K562 (cell line): ENCODE results near the gene FIZ1. TPM values are rescaled to one million over a fixed set of nuclear protein-coding genes. Genes with fewer than 3 reads are reported as not detected.

ENCODE experiments used
- ATF4 ChIP-seq: fragments of 450-650 bp; formaldehyde crosslinking; IDR thresholded peaks from 2 replicates; pipeline ENCODE4 v1.4.0; 2022; ENCODE audit warnings: mild to moderate bottlenecking, moderate library complexity
- CBX2 ChIP-seq: fragments of 200-600 bp; sonication (generic); IDR thresholded peaks from one replicate; pipeline ENCODE4 v1.6.1; 2012; ENCODE audit warnings: mild to moderate bottlenecking, low read length, inconsistent platforms; ENCODE audit not compliant: insufficient read depth, poor library complexity, severe bottlenecking
- FOXJ2 ChIP-seq: fragments of 200-800 bp; sonication (Bioruptor generic); IDR thresholded peaks from 2 replicates; pipeline ENCODE4 v1.6.1; 2016; ENCODE audit warnings: missing genetic modification characterization, missing compliant biosample characterization
- HNRNPH1 ChIP-seq: fragments of 200-400 bp; formaldehyde crosslinking; optimal IDR thresholded peaks from 2 replicates; pipeline ENCODE3; 2017; ENCODE audit warnings: low read depth, mild to moderate bottlenecking, low read length, moderate library complexity
- ILF3 ChIP-seq: fragments of 450-650 bp; IDR thresholded peaks from 2 replicates; pipeline ENCODE4 v1.6.1; 2018; ENCODE audit warnings: antibody characterized with exemption, mild to moderate bottlenecking, moderate library complexity, borderline replicate concordance
- MAZ ChIP-seq, 2 experiments: fragments of 450-650 bp in 1 of 2; sonication (generic) in 1 of 2; formaldehyde crosslinking; IDR thresholded peaks in 1 of 2; conservative IDR thresholded peaks in 1 of 2; 2 replicates each; pipeline versions ENCODE4 v1.4.0 to v1.5.0; 2020; ENCODE audit warnings: mild to moderate bottlenecking in 1 of 2, missing genetic modification reagents in 1 of 2
- NELFE ChIP-seq: IDR thresholded peaks from 2 replicates; pipeline ENCODE4 v1.6.1; 2011; ENCODE audit warnings: mild to moderate bottlenecking; ENCODE audit not compliant: insufficient read depth, insufficient read length
- RBM14 ChIP-seq: fragments of 200-400 bp; formaldehyde crosslinking; IDR thresholded peaks from 2 replicates; pipeline ENCODE4 v1.6.1; 2018; ENCODE audit warnings: low read depth, mild to moderate bottlenecking, low read length, moderate library complexity, borderline replicate concordance; ENCODE audit not compliant: insufficient read depth
- TEAD1 ChIP-seq, 2 experiments: fragments of 450-650 bp in 1 of 2; sonication (generic) in 1 of 2; formaldehyde crosslinking; IDR thresholded peaks; 2 replicates each; pipeline versions ENCODE4 v1.4.0 to v1.8.0; 2020 to 2022; ENCODE audit warnings: mild to moderate bottlenecking in 2 of 2, missing genetic modification reagents in 1 of 2
- TFAP4 ChIP-seq: sonication (generic); formaldehyde crosslinking; IDR thresholded peaks from 2 replicates; pipeline ENCODE4 v1.8.0; 2022; ENCODE audit warnings: missing genetic modification reagents, mild to moderate bottlenecking, moderate library complexity, borderline replicate concordance
- TRIM28 ChIP-seq: fragments of 450-650 bp; IDR thresholded peaks from 2 replicates; pipeline ENCODE4 v1.6.1; 2017
- ZEB2 ChIP-seq: fragments of 450-650 bp; IDR thresholded peaks from 2 replicates; pipeline ENCODE4 v1.6.1; 2016
- ZNF143 ChIP-seq: sonication (generic); formaldehyde crosslinking; IDR thresholded peaks from 2 replicates; pipeline ENCODE4 v1.9.0; 2022; ENCODE audit warnings: mild to moderate bottlenecking, missing genetic modification reagents
- polyA plus RNA-seq, 8 experiments: library from polyadenylated mRNA; depleted of rRNA in 4 of 8; stranded (reverse) in 5 of 8; unstranded in 3 of 8; fragments of >200 nt; fragmentation: Nextera tagmentation in 2 of 8; fragmentation: Illumina TruSeq in 1 of 8; extraction: Ambion mirVana in 2 of 8; extraction: Trizol in 1 of 8; gene quantifications; 2 replicates each; pipeline versions ENCODE4 v1.2.1 to v1.2.3, GENCODE V29; 2011 to 2014; ENCODE audit warnings: inconsistent platforms in 1 of 8, missing spikeins in 1 of 8
- total RNA-seq, 7 experiments: library from RNA; depleted of rRNA in 6 of 7; stranded (reverse); fragments of >200 nt in 6 of 7; fragmentation: Illumina TruSeq in 2 of 7; extraction: Trizol in 2 of 7; gene quantifications; 2 replicates each; pipeline versions ENCODE4 v1.2.1 to v1.2.3, GENCODE V29; 2011 to 2021; ENCODE audit warnings: low replicate concordance in 1 of 7
- TF ChIP-seq, protein P1 (sequence below): sonication (generic); IDR thresholded peaks from 2 replicates; pipeline ENCODE4 v1.6.1; 2016
- TF ChIP-seq, protein P2 (sequence below): sonication (generic); formaldehyde crosslinking; IDR thresholded peaks from 2 replicates; pipeline ENCODE4 v1.8.0; 2022; ENCODE audit warnings: mild to moderate bottlenecking, missing genetic modification reagents, borderline replicate concordance
- TF ChIP-seq, protein P3 (sequence below): sonication (generic); formaldehyde crosslinking; IDR thresholded peaks from 2 replicates; pipeline ENCODE4 v1.9.0; 2022; ENCODE audit warnings: mild to moderate bottlenecking, missing genetic modification reagents
- TF ChIP-seq, protein P4 (sequence below), 2 experiments: IDR thresholded peaks; 2 replicates each; pipeline ENCODE4 v1.6.1; 2012; ENCODE audit warnings: improper control_type of control experiment in 2 of 2, low read depth in 2 of 2, low read length in 2 of 2, borderline replicate concordance in 1 of 2

Gene FIZ1
- total and polyA plus RNA-seq, 9 of the 15 experiments (the other 6 are each of a cell fraction or from before 2014, with no cell fraction given), result 0.79 to 17.5 (median 5.5) TPM

- no peak for TF ChIP-seq CBX2
- no peak; the same call in 1 of the 2 replicates for TF ChIP-seq TFAP4 (CRISPR knock-in tag)
- no peak for TF ChIP-seq NELFE
- TF ChIP-seq, protein P1, sequence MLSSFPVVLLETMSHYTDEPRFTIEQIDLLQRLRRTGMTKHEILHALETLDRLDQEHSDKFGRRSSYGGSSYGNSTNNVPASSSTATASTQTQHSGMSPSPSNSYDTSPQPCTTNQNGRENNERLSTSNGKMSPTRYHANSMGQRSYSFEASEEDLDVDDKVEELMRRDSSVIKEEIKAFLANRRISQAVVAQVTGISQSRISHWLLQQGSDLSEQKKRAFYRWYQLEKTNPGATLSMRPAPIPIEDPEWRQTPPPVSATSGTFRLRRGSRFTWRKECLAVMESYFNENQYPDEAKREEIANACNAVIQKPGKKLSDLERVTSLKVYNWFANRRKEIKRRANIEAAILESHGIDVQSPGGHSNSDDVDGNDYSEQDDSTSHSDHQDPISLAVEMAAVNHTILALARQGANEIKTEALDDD, result no peak
- no peak for TF ChIP-seq TRIM28
- TF ChIP-seq ILF3, result no peak
- TF ChIP-seq, protein P2, sequence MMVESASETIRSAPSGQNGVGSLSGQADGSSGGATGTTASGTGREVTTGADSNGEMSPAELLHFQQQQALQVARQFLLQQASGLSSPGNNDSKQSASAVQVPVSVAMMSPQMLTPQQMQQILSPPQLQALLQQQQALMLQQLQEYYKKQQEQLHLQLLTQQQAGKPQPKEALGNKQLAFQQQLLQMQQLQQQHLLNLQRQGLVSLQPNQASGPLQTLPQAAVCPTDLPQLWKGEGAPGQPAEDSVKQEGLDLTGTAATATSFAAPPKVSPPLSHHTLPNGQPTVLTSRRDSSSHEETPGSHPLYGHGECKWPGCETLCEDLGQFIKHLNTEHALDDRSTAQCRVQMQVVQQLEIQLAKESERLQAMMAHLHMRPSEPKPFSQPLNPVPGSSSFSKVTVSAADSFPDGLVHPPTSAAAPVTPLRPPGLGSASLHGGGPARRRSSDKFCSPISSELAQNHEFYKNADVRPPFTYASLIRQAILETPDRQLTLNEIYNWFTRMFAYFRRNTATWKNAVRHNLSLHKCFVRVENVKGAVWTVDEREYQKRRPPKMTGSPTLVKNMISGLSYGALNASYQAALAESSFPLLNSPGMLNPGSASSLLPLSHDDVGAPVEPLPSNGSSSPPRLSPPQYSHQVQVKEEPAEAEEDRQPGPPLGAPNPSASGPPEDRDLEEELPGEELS (CRISPR knock-in tag), result no peak
- no peak for TF ChIP-seq ZNF143 (CRISPR knock-in tag)
- peak; percentile 23 to 78; a peak in 1 of 4 replicates for TF ChIP-seq TEAD1 (CRISPR knock-in tag; IDR thresholded peaks at IDR 0.05)
- TF ChIP-seq, protein P3, sequence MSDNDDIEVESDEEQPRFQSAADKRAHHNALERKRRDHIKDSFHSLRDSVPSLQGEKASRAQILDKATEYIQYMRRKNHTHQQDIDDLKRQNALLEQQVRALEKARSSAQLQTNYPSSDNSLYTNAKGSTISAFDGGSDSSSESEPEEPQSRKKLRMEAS (CRISPR knock-in tag), result no peak; the same call in none of the 2 replicates
- peak in 1 of 2 experiments; percentile 96; a peak in 3 of 4 replicates for TF ChIP-seq MAZ (CRISPR knock-in tag; conservative IDR thresholded peaks at IDR 0.05 in 1 of 2, IDR thresholded peaks at IDR 0.05 in 1 of 2)
- peak; percentile 85 for TF ChIP-seq FOXJ2
- TF ChIP-seq ATF4 (CRISPR knock-in tag), result no peak
- TF ChIP-seq, protein P4, sequence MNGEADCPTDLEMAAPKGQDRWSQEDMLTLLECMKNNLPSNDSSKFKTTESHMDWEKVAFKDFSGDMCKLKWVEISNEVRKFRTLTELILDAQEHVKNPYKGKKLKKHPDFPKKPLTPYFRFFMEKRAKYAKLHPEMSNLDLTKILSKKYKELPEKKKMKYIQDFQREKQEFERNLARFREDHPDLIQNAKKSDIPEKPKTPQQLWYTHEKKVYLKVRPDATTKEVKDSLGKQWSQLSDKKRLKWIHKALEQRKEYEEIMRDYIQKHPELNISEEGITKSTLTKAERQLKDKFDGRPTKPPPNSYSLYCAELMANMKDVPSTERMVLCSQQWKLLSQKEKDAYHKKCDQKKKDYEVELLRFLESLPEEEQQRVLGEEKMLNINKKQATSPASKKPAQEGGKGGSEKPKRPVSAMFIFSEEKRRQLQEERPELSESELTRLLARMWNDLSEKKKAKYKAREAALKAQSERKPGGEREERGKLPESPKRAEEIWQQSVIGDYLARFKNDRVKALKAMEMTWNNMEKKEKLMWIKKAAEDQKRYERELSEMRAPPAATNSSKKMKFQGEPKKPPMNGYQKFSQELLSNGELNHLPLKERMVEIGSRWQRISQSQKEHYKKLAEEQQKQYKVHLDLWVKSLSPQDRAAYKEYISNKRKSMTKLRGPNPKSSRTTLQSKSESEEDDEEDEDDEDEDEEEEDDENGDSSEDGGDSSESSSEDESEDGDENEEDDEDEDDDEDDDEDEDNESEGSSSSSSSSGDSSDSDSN (IDR thresholded peaks at IDR 0.05; ENCODE audit: borderline replicate concordance in 1 of 2, low read depth in 2 of 2, low read length in 2 of 2), result no peak
- TF ChIP-seq HNRNPH1, result no peak
- TF ChIP-seq ZEB2, result no peak
- TF ChIP-seq RBM14, result no peak
Measured at GRCh38 chr19:55599842-55600661, 735 bp upstream of the FIZ1 start, which contains the start of gene ZNF524 (continued).
